Parathyroid adenoma (tissue), 2 donors: ENCODE measurements around the gene DUOX2.

Source experiments
- H2AFZ ChIP-seq: fragments of 300-600 bp; sonication (generic); one replicate; pipeline ENCODE4 v1.7.0; 2017; ENCODE audit warnings: antibody characterized with exemption, mild to moderate bottlenecking
- H3K27ac ChIP-seq: fragments of 300-600 bp; sonication (generic); one replicate; pipeline ENCODE4 v1.7.0; 2017
- H3K27me3 ChIP-seq: fragments of 300-600 bp; sonication (generic); one replicate; pipeline ENCODE4 v1.7.0; 2017; ENCODE audit warnings: low read length; ENCODE audit not compliant: control insufficient read depth, insufficient read depth
- H3K36me3 ChIP-seq: fragments of 300-600 bp; sonication (generic); one replicate; pipeline ENCODE4 v1.7.0; 2017; ENCODE audit warnings: low read length; ENCODE audit not compliant: control insufficient read depth, insufficient read depth
- H3K4me1 ChIP-seq: fragments of 300-600 bp; sonication (generic); one replicate; pipeline ENCODE4 v1.7.0; 2017; ENCODE audit warnings: control low read depth
- H3K4me2 ChIP-seq: fragments of 300-600 bp; sonication (generic); one replicate; pipeline ENCODE4 v1.7.0; 2017; ENCODE audit warnings: low read length
- H3K4me3 ChIP-seq: fragments of 300-600 bp; sonication (generic); one replicate; pipeline ENCODE4 v1.7.0; 2017; ENCODE audit warnings: low read depth, low read length
- H3K79me2 ChIP-seq: fragments of 300-600 bp; sonication (generic); one replicate; pipeline ENCODE4 v1.7.0; 2017; ENCODE audit warnings: control low read depth
- H3K9ac ChIP-seq: fragments of 300-600 bp; sonication (generic); one replicate; pipeline ENCODE4 v1.7.0; 2017; ENCODE audit warnings: mild to moderate bottlenecking
- H3K9me3 ChIP-seq: fragments of 300-600 bp; sonication (generic); one replicate; pipeline ENCODE4 v1.7.0; 2017; ENCODE audit warnings: low read length; ENCODE audit not compliant: control insufficient read depth
- TF ChIP-seq, protein P1 (sequence below): fragments of 300-600 bp; sonication (generic); IDR thresholded peaks from one replicate; pipeline ENCODE4 v1.7.0; 2017; ENCODE audit warnings: antibody characterized with exemption, mild to moderate bottlenecking
- donor health status: primary hyperparathyroidism.

Gene DUOX2

GRCh38 chr15:45141386-45141785 lies 27.4 kb upstream of the DUOX2 start:
- Histone ChIP-seq H3K79me2 (no peaks in the 10 kb centered on the region), H3K4me1 (no peaks in the 10 kb centered on the region), H3K9me3 (no peaks in the 10 kb centered on the region), H3K4me2 (no peak overlapping the region), H3K9ac (no peak overlapping the region), H3K27me3 (no peaks in the 10 kb centered on the region), H3K27ac (no peak overlapping the region), H3K4me3 (no peak overlapping the region), H2AFZ (no peak overlapping the region), H3K36me3 (no peaks in the 10 kb centered on the region)
- TF ChIP-seq, protein P1, sequence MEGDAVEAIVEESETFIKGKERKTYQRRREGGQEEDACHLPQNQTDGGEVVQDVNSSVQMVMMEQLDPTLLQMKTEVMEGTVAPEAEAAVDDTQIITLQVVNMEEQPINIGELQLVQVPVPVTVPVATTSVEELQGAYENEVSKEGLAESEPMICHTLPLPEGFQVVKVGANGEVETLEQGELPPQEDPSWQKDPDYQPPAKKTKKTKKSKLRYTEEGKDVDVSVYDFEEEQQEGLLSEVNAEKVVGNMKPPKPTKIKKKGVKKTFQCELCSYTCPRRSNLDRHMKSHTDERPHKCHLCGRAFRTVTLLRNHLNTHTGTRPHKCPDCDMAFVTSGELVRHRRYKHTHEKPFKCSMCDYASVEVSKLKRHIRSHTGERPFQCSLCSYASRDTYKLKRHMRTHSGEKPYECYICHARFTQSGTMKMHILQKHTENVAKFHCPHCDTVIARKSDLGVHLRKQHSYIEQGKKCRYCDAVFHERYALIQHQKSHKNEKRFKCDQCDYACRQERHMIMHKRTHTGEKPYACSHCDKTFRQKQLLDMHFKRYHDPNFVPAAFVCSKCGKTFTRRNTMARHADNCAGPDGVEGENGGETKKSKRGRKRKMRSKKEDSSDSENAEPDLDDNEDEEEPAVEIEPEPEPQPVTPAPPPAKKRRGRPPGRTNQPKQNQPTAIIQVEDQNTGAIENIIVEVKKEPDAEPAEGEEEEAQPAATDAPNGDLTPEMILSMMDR, result no peak

- Histone ChIP-seq H3K4me3 (no peak overlapping the region), H3K9ac (no peak overlapping the region), H3K27me3 (no peaks in the 10 kb centered on the region)
These were observed 26.7 kb upstream of the DUOX2 start for GRCh38 chr15:45140557-45141250.

DNA sequence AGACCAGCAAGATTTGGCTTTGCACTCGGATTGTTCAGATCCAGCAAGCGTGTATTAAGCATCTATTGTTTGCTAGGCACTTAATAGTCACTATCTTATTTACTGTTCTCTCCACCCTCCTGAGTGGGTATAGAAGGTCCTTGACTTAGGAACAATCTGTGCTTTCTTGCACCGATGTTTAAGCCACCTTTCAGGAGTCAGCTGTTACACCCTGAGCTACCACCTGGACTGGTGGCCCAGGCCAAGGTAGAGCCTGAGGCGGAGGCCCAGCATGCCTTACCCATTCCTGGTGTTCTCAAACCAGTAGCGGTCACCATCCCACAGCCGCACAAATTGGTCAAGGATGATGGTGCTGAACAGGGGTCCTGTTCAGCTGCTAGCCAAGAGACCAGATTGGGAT lies 25.8 kb upstream of the DUOX2 start:
- Histone ChIP-seq H3K27ac (no peak overlapping the region), H3K4me1 (no peaks in the 10 kb centered on the region), H3K27me3 (no peaks in the 10 kb centered on the region), H3K4me3 (no peak overlapping the region), H3K9ac (no peak overlapping the region), H3K9me3 (no peaks in the 10 kb centered on the region), H3K79me2 (no peaks in the 10 kb centered on the region), H3K36me3 (no peaks in the 10 kb centered on the region), H2AFZ (no peak overlapping the region), H3K4me2 (no peak overlapping the region)
- TF ChIP-seq, protein P1, result no peak

More at GRCh38 chr15:45140557-45141250, 26.7 kb upstream of the DUOX2 start:
- H3K9me3 ChIP-seq, result no peaks in the 10 kb centered on the region
- H3K27ac ChIP-seq, result no peak overlapping the region
- H3K79me2 ChIP-seq, result no peaks in the 10 kb centered on the region
- H2AFZ ChIP-seq, result no peak overlapping the region
- no peak overlapping the region for H3K4me2 ChIP-seq
- H3K36me3 ChIP-seq, result no peaks in the 10 kb centered on the region
- TF ChIP-seq, protein P1, result no peak
- no peaks in the 10 kb centered on the region for H3K4me1 ChIP-seq

GRCh38 chr15:45138814-45139765 lies 25.1 kb upstream of the DUOX2 start:
- Histone ChIP-seq H3K4me2 (no peak overlapping the region), H3K9me3 (no peaks in the 10 kb centered on the region), H3K4me3 (no peak overlapping the region), H3K27ac (no peak overlapping the region), H3K27me3 (no peaks in the 10 kb centered on the region), H2AFZ (no peak overlapping the region), H3K9ac (no peak overlapping the region), H3K79me2 (no peaks in the 10 kb centered on the region), H3K36me3 (no peaks in the 10 kb centered on the region), H3K4me1 (no peaks in the 10 kb centered on the region)
- TF ChIP-seq, protein P1, result no peak
